Measurements from ENCODE around the gene NDUFA12. TPM values are rescaled to one million over a fixed set of nuclear protein-coding genes. Genes with fewer than 3 reads are reported as not detected.

NDUFA12 gene
- total RNA-seq, 1 experiment from 2014 or later: 79.7 TPM

- intact Hi-C loops (cut with micrococcal nuclease): no loop called here
- Histone ChIP-seq H3K4me2 (ENCODE audit: low read length) (no peak overlapping the region), H4K20me1 (ENCODE audit: insufficient read depth) (no peaks in the 10 kb centered on the region), H2AFZ (ENCODE audit: low read depth, low read length, poor library complexity, severe bottlenecking) (no peak overlapping the region), H3K27ac (ENCODE audit: low read depth, low read length) (no peak overlapping the region), H3K9me2 (ENCODE audit: insufficient read depth) (no peaks in the 10 kb centered on the region), H3K4me1 (ENCODE audit: control insufficient read depth in 1 of 2, insufficient read depth in 2 of 2, low read length in 2 of 2) (no peaks in the 10 kb centered on the region), H3K36me3 (ENCODE audit: control insufficient read depth in 1 of 2, insufficient read depth in 2 of 2, low read length in 2 of 2) (no peaks in the 10 kb centered on the region), H3K9ac (ENCODE audit: low read length) (no peak overlapping the region), H3K9me3 (ENCODE audit: control insufficient read depth in 1 of 2, insufficient read depth in 1 of 2, low read depth in 1 of 2, low read length in 2 of 2) (no peaks in the 10 kb centered on the region), H3K79me2 (ENCODE audit: insufficient read depth, low read length) (no peaks in the 10 kb centered on the region), H3K27me3 (ENCODE audit: insufficient read depth, low read length) (no peaks in the 10 kb centered on the region), H3K4me3 (replicated peaks in 1 of 2; ENCODE audit: low read depth in 1 of 2, low read length in 2 of 2) (no peak overlapping the region)
- CTCF ChIA-PET: no interaction called here
- RAD21 ChIA-PET (ENCODE audit: low non-redundant PET in 1 of 2, low total read pairs in 2 of 2, uncharacterized antibody in 2 of 2, unreplicated experiment in 2 of 2): no interaction called here
- DNase-seq (ENCODE audit: low read depth, low spot score): no peak
- TF ChIP-seq EZH2phosphoT487 (IDR thresholded peaks at IDR 0.05; ENCODE audit: borderline replicate concordance) (no peak), POLR2A (IDR thresholded peaks at IDR 0.05; ENCODE audit: borderline replicate concordance, extremely low read depth, insufficient read depth, insufficient read length) (no peak), YY1 (IDR thresholded peaks at IDR 0.05; ENCODE audit: extremely low read depth, insufficient replicate concordance, low read depth, low read length) (no peak), POLR2AphosphoS5 (IDR thresholded peaks at IDR 0.05; ENCODE audit: low read depth, low read length) (no peak), EZH2 (IDR thresholded peaks at IDR 0.05) (no peak), ZBTB33 (IDR thresholded peaks at IDR 0.05; ENCODE audit: extremely low read depth, insufficient replicate concordance, low read length) (no peak), EGR1 (IDR thresholded peaks at IDR 0.05; ENCODE audit: low read depth) (no peak)
- POLR2A ChIA-PET: no interaction called here
- BruUV-seq (replicated peaks): no TSS peak
- ATAC-seq: no peak
Observed at GRCh38 chr12:94965982-94966630, 37.4 kb downstream of the NDUFA12 start.

- Histone ChIP-seq H3K9ac (ENCODE audit: low read length) (no peak overlapping the region), H3K9me3 (ENCODE audit: control insufficient read depth in 1 of 2, insufficient read depth in 1 of 2, low read depth in 1 of 2, low read length in 2 of 2) (no peaks in the 10 kb centered on the region), H2AFZ (ENCODE audit: low read depth, low read length, poor library complexity, severe bottlenecking) (no peak overlapping the region), H3K9me2 (ENCODE audit: insufficient read depth) (no peaks in the 10 kb centered on the region), H3K4me1 (ENCODE audit: control insufficient read depth in 1 of 2, insufficient read depth in 2 of 2, low read length in 2 of 2) (no peaks in the 10 kb centered on the region), H3K36me3 (ENCODE audit: control insufficient read depth in 1 of 2, insufficient read depth in 2 of 2, low read length in 2 of 2) (no peaks in the 10 kb centered on the region), H4K20me1 (ENCODE audit: insufficient read depth) (no peaks in the 10 kb centered on the region), H3K27me3 (ENCODE audit: insufficient read depth, low read length) (no peaks in the 10 kb centered on the region), H3K27ac (ENCODE audit: low read depth, low read length) (no peak overlapping the region), H3K4me2 (ENCODE audit: low read length) (no peak overlapping the region), H3K4me3 (replicated peaks in 1 of 2; ENCODE audit: low read depth in 1 of 2, low read length in 2 of 2) (no peak overlapping the region), H3K79me2 (ENCODE audit: insufficient read depth, low read length) (no peaks in the 10 kb centered on the region)
- ChIA-PET RAD21 (ENCODE audit: low non-redundant PET in 1 of 2, low total read pairs in 2 of 2, uncharacterized antibody in 2 of 2, unreplicated experiment in 2 of 2) (no interaction called here), CTCF (no interaction called here), POLR2A (no interaction called here)
- TF ChIP-seq CEBPB (IDR thresholded peaks at IDR 0.05; ENCODE audit: low read depth) (no peak), MAX (IDR thresholded peaks at IDR 0.05) (no peak), JUND (IDR thresholded peaks at IDR 0.05) (no peak), EZH2 (IDR thresholded peaks at IDR 0.05) (no peak), EGR1 (IDR thresholded peaks at IDR 0.05; ENCODE audit: low read depth) (no peak), REST (IDR thresholded peaks at IDR 0.05; ENCODE audit: low read depth) (no peak), SP1 (IDR thresholded peaks at IDR 0.05; ENCODE audit: low read depth) (no peak), POLR2AphosphoS5 (IDR thresholded peaks at IDR 0.05; ENCODE audit: low read depth, low read length) (no peak), SIN3A (IDR thresholded peaks at IDR 0.05; ENCODE audit: low read depth) (no peak), YY1 (IDR thresholded peaks at IDR 0.05; ENCODE audit: extremely low read depth, insufficient replicate concordance, low read depth, low read length) (no peak), POLR2A (IDR thresholded peaks at IDR 0.05; ENCODE audit: borderline replicate concordance, extremely low read depth, insufficient read depth, insufficient read length) (no peak), ZNF274 (IDR thresholded peaks at IDR 0.05; ENCODE audit: low read depth, low read length) (no peak)
- intact Hi-C loops (cut with micrococcal nuclease): no loop called here
- no peak for ATAC-seq
- DNase-seq (ENCODE audit: low read depth, low spot score): no peak
- no TSS peak for BruUV-seq (replicated peaks)
Observed at GRCh38 chr12:94963649-94964048, 39.8 kb downstream of the NDUFA12 start.

Measured in HCT116 (cell line).